Osteocyte (in vitro differentiated cells): Measurements from ENCODE around the gene CFAP46. TPM values are rescaled to one million over a fixed set of nuclear protein-coding genes. Genes with fewer than 3 reads are reported as not detected.

Experiments used
- DNase-seq: peaks from one replicate; pipeline ENCODE4 v3.0.0; 2021; ENCODE audit warnings: mixed read lengths; ENCODE audit not compliant: unreplicated experiment; ENCODE audit errors: extremely low spot score
- H3K27ac Mint-ChIP-seq: one replicate; pipeline ENCODE4 v1.8.0; 2021; ENCODE audit warnings: mild to moderate bottlenecking, mixed read lengths; ENCODE audit not compliant: unreplicated experiment
- H3K27me3 Mint-ChIP-seq: one replicate; pipeline ENCODE4 v1.8.0; 2021; ENCODE audit warnings: mixed read lengths; ENCODE audit not compliant: unreplicated experiment
- H3K36me3 Mint-ChIP-seq: one replicate; pipeline ENCODE4 v1.8.0; 2021; ENCODE audit warnings: mixed read lengths; ENCODE audit not compliant: unreplicated experiment
- H3K4me1 Mint-ChIP-seq: one replicate; pipeline ENCODE4 v1.8.0; 2021; ENCODE audit warnings: mixed read lengths; ENCODE audit not compliant: unreplicated experiment
- H3K4me3 Mint-ChIP-seq: one replicate; pipeline ENCODE4 v1.8.0; 2021; ENCODE audit warnings: mild to moderate bottlenecking, moderate library complexity, mixed read lengths; ENCODE audit not compliant: unreplicated experiment
- H3K9me3 Mint-ChIP-seq: one replicate; pipeline ENCODE4 v1.8.0; 2021; ENCODE audit warnings: mixed read lengths; ENCODE audit not compliant: unreplicated experiment
- total RNA-seq: library from RNA; stranded (reverse); gene quantifications from 2 replicates; pipeline ENCODE4 v1.2.1, GENCODE V29; 2021
- TF ChIP-seq, protein P1 (sequence below): fragments of 200-600 bp; sonication (generic); IDR thresholded peaks from 2 replicates; pipeline ENCODE4 v1.5.0; 2021; ENCODE audit warnings: antibody characterized with exemption, mild to moderate bottlenecking, moderate library complexity

The CFAP46 gene
- total RNA-seq, 1 donor from 2014 or later: 0.56 TPM

DNA sequence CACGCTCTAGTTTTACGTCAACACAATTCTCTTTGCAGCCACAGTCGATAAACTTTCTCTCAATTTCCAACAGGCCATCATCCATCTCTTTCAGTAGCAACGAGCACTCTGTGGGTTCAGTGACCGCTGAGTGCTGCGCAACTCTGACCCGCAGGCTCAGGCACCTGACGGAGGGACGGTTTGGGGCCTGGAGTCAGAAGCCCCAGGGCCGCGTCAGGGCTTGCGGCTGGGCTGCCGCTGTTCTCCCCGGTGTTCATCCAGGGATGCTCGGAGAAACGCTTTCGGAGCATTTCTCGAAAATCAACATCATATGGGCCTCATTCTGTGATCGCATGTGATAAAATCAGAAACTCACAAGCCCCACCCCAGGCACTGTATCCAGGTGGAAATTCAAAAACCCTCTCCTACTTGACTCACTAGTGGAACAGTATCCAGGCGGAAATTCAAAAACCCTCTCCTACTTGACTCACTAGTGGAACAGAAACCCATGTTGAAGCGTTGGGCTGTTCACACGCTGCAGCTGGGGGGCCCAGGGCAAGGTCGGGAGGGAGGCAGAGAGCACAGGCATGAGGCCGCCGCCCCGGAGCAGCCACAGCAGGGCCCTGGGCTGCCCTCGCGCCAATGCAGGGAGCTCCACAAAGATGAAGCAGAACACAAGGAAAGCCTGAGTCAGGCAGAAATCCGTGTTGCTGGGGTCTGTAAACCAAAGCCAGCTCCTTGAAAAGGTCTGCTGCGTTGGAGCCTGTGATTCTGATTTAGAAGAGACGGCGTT lies 83.1 kb downstream of the CFAP46 start:
- peaks cover 30% of the 10 kb centered on the region for H3K27me3 Mint-ChIP-seq
- TF ChIP-seq, protein P1, sequence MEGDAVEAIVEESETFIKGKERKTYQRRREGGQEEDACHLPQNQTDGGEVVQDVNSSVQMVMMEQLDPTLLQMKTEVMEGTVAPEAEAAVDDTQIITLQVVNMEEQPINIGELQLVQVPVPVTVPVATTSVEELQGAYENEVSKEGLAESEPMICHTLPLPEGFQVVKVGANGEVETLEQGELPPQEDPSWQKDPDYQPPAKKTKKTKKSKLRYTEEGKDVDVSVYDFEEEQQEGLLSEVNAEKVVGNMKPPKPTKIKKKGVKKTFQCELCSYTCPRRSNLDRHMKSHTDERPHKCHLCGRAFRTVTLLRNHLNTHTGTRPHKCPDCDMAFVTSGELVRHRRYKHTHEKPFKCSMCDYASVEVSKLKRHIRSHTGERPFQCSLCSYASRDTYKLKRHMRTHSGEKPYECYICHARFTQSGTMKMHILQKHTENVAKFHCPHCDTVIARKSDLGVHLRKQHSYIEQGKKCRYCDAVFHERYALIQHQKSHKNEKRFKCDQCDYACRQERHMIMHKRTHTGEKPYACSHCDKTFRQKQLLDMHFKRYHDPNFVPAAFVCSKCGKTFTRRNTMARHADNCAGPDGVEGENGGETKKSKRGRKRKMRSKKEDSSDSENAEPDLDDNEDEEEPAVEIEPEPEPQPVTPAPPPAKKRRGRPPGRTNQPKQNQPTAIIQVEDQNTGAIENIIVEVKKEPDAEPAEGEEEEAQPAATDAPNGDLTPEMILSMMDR: no peak

DNA sequence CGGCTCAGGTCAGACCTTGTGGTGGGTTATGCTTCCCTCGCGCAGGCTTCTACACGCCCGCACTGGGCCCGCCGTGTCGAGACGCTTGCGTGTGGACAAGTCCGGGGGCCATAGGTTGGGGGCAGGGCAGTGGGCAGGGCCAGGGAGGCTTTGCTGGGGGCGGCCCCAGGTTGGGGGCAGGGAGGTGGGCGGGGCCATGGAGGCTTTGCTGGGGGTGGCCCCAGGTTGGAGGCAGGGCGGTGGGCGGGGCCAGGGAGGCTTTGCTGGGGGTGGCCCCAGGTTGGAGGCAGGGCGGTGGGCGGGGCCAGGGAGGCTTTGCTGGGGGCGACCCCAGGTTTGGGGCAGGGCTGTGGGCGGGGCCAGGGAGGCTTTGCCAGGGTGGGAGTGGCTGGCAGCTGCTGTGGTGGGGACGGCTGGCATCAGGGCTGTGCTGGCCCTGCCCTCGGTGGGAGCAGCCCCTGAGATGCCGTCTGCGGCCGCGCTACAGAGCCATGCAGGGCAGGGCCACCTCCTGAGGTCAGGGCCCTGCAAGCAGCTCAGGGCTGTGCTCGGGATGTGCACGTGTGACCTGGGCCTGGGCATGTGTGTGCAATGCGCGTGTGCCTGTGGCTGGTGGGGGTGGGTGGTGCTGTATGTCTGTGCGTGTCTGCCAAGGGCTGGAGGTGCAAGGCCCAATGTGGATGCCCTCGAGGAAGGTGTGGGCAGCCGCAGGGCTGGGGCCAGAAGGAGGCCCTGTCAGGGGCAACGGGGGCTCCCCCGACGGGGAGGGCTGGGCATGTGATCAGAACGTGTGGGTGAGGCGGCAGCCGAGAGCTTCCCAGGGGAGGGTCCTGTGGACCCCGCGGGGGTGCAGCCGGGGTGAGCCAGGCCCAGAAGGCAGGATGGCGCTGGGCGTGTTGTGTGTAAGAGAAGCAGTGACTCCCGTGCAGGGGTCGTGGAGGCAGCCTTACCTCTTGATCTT lies 84.0 kb downstream of the CFAP46 start:
- DNase-seq: no peak
- Mint-ChIP-seq H3K27me3 (peaks cover 37% of the 10 kb centered on the region), H3K36me3 (no peaks in the 10 kb centered on the region), H3K9me3 (peaks cover 5% of the 10 kb centered on the region), H3K27ac (no peak overlapping the region), H3K4me3 (no peak overlapping the region), H3K4me1 (no peaks in the 10 kb centered on the region)
- TF ChIP-seq, protein P1: no peak

More for the DNA sequence above, 83.1 kb downstream of the CFAP46 start:
- Mint-ChIP-seq H3K4me1 (no peaks in the 10 kb centered on the region), H3K4me3 (no peak overlapping the region), H3K27ac (no peak overlapping the region), H3K36me3 (no peaks in the 10 kb centered on the region), H3K9me3 (no peaks in the 10 kb centered on the region)
- DNase-seq: no peak

DNA sequence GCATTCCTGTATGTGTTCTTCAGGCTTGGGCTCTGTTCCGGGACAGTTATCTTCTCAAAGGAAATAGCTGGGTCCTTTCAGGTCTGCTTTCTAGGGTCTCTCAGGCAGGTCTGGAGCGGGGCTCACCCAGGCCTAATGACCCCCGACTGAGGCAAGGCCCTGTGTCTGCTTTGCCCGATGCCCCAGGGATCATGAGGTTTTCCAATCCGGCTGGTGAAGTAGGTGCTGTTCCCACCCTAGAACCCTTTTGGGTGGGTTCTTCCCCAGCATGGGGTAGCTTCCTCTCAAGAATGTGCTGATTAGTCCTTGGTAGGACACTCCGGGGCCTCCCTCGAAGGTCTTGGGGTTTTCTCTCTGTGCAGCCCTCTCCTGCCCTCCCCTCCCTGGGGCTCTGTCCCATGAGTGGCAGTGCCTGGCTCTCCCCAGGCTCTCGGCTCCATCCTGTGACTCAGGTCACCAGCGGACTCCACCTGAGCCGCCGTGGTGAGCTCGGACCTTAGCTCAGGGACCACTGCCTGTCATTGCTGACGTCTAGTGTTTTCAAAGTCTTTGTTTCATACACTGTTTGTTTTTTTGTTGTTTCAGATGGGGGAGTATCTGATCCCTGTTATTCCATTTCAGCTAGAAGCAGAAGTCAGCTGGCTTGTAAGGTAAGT lies 85.4 kb downstream of the CFAP46 start:
- H3K36me3 Mint-ChIP-seq: no peaks in the 10 kb centered on the region
- H3K9me3 Mint-ChIP-seq: peaks cover 5% of the 10 kb centered on the region
- no peaks in the 10 kb centered on the region for H3K4me1 Mint-ChIP-seq
- H3K27me3 Mint-ChIP-seq: peaks cover 41% of the 10 kb centered on the region
- H3K4me3 Mint-ChIP-seq: no peak overlapping the region
- TF ChIP-seq, protein P1: no peak
- no peak for DNase-seq
- no peak overlapping the region for H3K27ac Mint-ChIP-seq

DNA sequence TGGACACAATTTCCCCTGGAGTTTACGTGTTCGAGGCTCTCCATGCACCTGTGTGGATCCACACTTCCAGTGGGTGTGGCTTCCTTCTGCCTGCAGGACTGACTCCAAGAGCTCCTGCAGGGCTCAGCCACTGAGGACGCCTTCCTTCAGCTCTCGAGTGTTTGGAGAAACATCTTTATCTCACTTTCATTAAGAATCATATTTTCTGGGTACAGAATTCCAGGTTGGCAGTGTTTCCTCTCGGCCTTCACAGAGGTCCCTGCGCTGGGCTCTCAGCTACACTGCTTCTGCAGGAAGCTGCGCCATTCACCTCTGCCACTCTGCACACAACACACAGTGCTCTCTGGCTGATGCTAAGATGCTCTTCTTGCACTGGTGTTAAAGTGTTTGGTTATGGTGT lies 86.5 kb downstream of the CFAP46 start:
- DNase-seq: peak; percentile 51
- Mint-ChIP-seq H3K27me3 (peaks cover 38% of the 10 kb centered on the region), H3K36me3 (no peaks in the 10 kb centered on the region), H3K27ac (no peak overlapping the region), H3K4me3 (no peak overlapping the region), H3K4me1 (no peaks in the 10 kb centered on the region), H3K9me3 (peaks cover 5% of the 10 kb centered on the region)
- TF ChIP-seq, protein P1: no peak
